Transverse colon (tissue), 4 donors: ENCODE measurements around the gene APPBP2. TPM values are rescaled to one million over a fixed set of nuclear protein-coding genes. Genes with fewer than 3 reads are reported as not detected.

ENCODE experiments used
- DNase-seq: peaks from one replicate; pipeline ENCODE4 v3.0.0-alpha.2; 2019
- H3K27ac ChIP-seq, 4 donors: fragments of 200-600 bp; sonication (generic); 2 replicates each; pipeline ENCODE4 v1.5.1; 2016 to 2018; ENCODE audit warnings: inconsistent platforms in 4 of 4
- H3K27me3 ChIP-seq: fragments of 200-600 bp; sonication (generic); 2 replicates; pipeline ENCODE4 v1.5.1; 2017; ENCODE audit warnings: inconsistent platforms
- H3K36me3 ChIP-seq, 4 donors: fragments of 200-600 bp; sonication (generic); 2 replicates each; pipeline ENCODE4 v1.5.1; 2017 to 2019; ENCODE audit warnings: inconsistent platforms in 4 of 4
- H3K4me1 ChIP-seq, 4 donors: fragments of 200-600 bp; sonication (generic); 2 replicates each; pipeline ENCODE4 v1.5.1; 2017 to 2020; ENCODE audit warnings: inconsistent platforms in 4 of 4
- H3K4me3 ChIP-seq, 4 donors: fragments of 200-600 bp; sonication (generic); 1 replicate in 1 of 4; 2 replicates in 3 of 4; pipeline versions ENCODE4 v1.5.1 to v1.6.1; 2017 to 2019; ENCODE audit warnings: inconsistent platforms in 4 of 4
- H3K9me3 ChIP-seq, 2 donors: fragments of 200-600 bp; sonication (generic); 2 replicates each; pipeline ENCODE4 v1.5.1; 2017 to 2019; ENCODE audit warnings: inconsistent platforms in 2 of 2
- CTCF ChIP-seq, 5 experiments: fragments of 200-600 bp in 3 of 5; fragments of 450-650 bp in 2 of 5; sonication (generic) in 3 of 5; IDR thresholded peaks; 1 replicate in 2 of 5; 2 replicates in 3 of 5; pipeline ENCODE4 v1.5.1; 2016 to 2017; ENCODE audit warnings: antibody characterized with exemption in 5 of 5, inconsistent platforms in 3 of 5, mild to moderate bottlenecking in 2 of 5, moderate library complexity in 1 of 5
- EP300 ChIP-seq: sonication (generic); formaldehyde crosslinking; IDR thresholded peaks from one replicate; pipeline ENCODE4 v1.6.1; 2017; ENCODE audit warnings: antibody characterized with exemption, low read depth
- POLR2A ChIP-seq: fragments of 450-650 bp; IDR thresholded peaks from one replicate; pipeline ENCODE4 v1.6.1; 2016; ENCODE audit warnings: antibody characterized with exemption, mild to moderate bottlenecking, moderate library complexity
- POLR2AphosphoS5 ChIP-seq, 3 donors: sonication (generic); formaldehyde crosslinking; IDR thresholded peaks; one replicate each; pipeline ENCODE4 v1.6.1; 2016; ENCODE audit warnings: antibody characterized with exemption in 3 of 3
- WGBS, 2 donors: methylation state at CpG; one replicate each; pipeline ENCODE4 v1.1.5; 2018; ENCODE audit warnings: low coverage in 1 of 2; 5-methylcytosine and 5-hydroxymethylcytosine counted together
- in situ Hi-C, 4 donors: fragments of 200-750 bp; cut with MboI; loops; one replicate each; pipeline versions ENCODE4 v1.15.0 to v1.15.1; 2017; ENCODE audit warnings: low sequenced_read_pairs in 3 of 4, low pct_ligation_motif_present in 1 of 4, low pct_unique_long_range_greater_than_20kb in 1 of 4
- intact Hi-C: fragments of 100-400 bp; cut with DNase I; formaldehyde crosslinking; loops from one replicate; pipeline ENCODE4 v1.15.1; 2023; ENCODE audit warnings: low total_unique reads
- total RNA-seq, 4 donors: library from RNA; depleted of rRNA; stranded (reverse); fragments of >200 nt; gene quantifications; one replicate each; pipeline ENCODE4 v1.1.0, GENCODE V29; 2016

Gene APPBP2
- total RNA-seq, 4 donors from 2014 or later: 10.1 to 24.8 (median 18.4) TPM

GRCh38 chr17:60514053-60514452 is 12.0 kb downstream of the APPBP2 start:
- Histone ChIP-seq H3K4me3 (no peak overlapping the region), H3K27me3 (no peaks in the 10 kb centered on the region), H3K36me3 (peaks cover 0 to 11% (median 2%) of the 10 kb centered on the region in 4 donors), H3K4me1 (peaks cover 0 to 8% (median 6%) of the 10 kb centered on the region in 4 donors), H3K27ac (no peak overlapping the region), H3K9me3 (no peaks in the 10 kb centered on the region)
- in situ Hi-C loops: no loop called here
- intact Hi-C loops: no loop called here
- no peak for DNase-seq
- WGBS, 2 donors: 89 to 94% methylated on average over 2 to 3 of the region's 3 CpGs
- TF ChIP-seq EP300 (no peak), CTCF (IDR thresholded peaks at IDR 0.05) (no peak), POLR2AphosphoS5 (IDR thresholded peaks at IDR 0.05) (no peak), POLR2A (no peak)

GRCh38 chr17:60513014-60513413 is 13.0 kb downstream of the APPBP2 start:
- Histone ChIP-seq H3K9me3 (no peaks in the 10 kb centered on the region), H3K27ac (no peak overlapping the region), H3K36me3 (peaks cover 0 to 6% (median 0%) of the 10 kb centered on the region in 4 donors), H3K4me1 (peaks cover 0 to 9% (median 8%) of the 10 kb centered on the region in 4 donors), H3K27me3 (no peaks in the 10 kb centered on the region), H3K4me3 (no peak overlapping the region)
- WGBS, 2 donors: 97 to 100% methylated on average over 5 to 11 of the region's 11 CpGs
- no peak for TF ChIP-seq CTCF (IDR thresholded peaks at IDR 0.05)
- TF ChIP-seq EP300: no peak
- no peak for TF ChIP-seq POLR2AphosphoS5 (IDR thresholded peaks at IDR 0.05)
- no peak for TF ChIP-seq POLR2A
- DNase-seq: no peak
- intact Hi-C loops: no loop called here
- in situ Hi-C loops: no loop called here

GRCh38 chr17:60510723-60511122 is 15.3 kb downstream of the APPBP2 start:
- H3K4me3 ChIP-seq: no peak overlapping the region
- intact Hi-C loops: no loop called here
- H3K4me1 ChIP-seq: peaks cover 0 to 11% (median 6%) of the 10 kb centered on the region in 4 donors
- H3K27ac ChIP-seq: no peak overlapping the region
- H3K36me3 ChIP-seq: peaks cover 0 to 6% (median 0%) of the 10 kb centered on the region in 4 donors
- no peaks in the 10 kb centered on the region for H3K27me3 ChIP-seq
- no peaks in the 10 kb centered on the region for H3K9me3 ChIP-seq
- TF ChIP-seq POLR2A (no peak), EP300 (no peak), CTCF (IDR thresholded peaks at IDR 0.05) (no peak), POLR2AphosphoS5 (IDR thresholded peaks at IDR 0.05) (no peak)
- in situ Hi-C loops: no loop called here
- no peak for DNase-seq

GRCh38 chr17:60510031-60510430 is 16.0 kb downstream of the APPBP2 start:
- intact Hi-C loops (no loop called here), in situ Hi-C loops (no loop called here)
- no peak for TF ChIP-seq EP300
- TF ChIP-seq CTCF (IDR thresholded peaks at IDR 0.05): no peak
- TF ChIP-seq POLR2AphosphoS5 (IDR thresholded peaks at IDR 0.05): no peak
- TF ChIP-seq POLR2A: no peak
- Histone ChIP-seq H3K27me3 (no peaks in the 10 kb centered on the region), H3K36me3 (peaks cover 0 to 6% (median 0%) of the 10 kb centered on the region in 4 donors), H3K4me3 (no peak overlapping the region), H3K4me1 (peaks cover 0 to 7% (median 2%) of the 10 kb centered on the region in 4 donors), H3K27ac (no peak overlapping the region), H3K9me3 (no peaks in the 10 kb centered on the region)
- WGBS, 2 donors: 94 to 96% methylated on average over 3 to 4 of the region's 4 CpGs
- DNase-seq: no peak
